Adrenal gland (tissue), 12 donors: ENCODE measurements around the gene RPTOR. TPM values are rescaled to one million over a fixed set of nuclear protein-coding genes. Genes with fewer than 3 reads are reported as not detected.

ENCODE experiments used
- DNase-seq, 7 donors: peaks; one replicate each; pipeline ENCODE4 v3.0.0-alpha.2; 2019 to 2020
- H3K27ac ChIP-seq, 5 donors: fragments of 200-600 bp; sonication (generic) in 4 of 5; 1 replicate in 3 of 5; 2 replicates in 2 of 5; pipeline versions ENCODE4 v1.5.1 to v1.8.0; 2016 to 2020; ENCODE audit warnings: mild to moderate bottlenecking in 1 of 5
- H3K27me3 ChIP-seq: fragments of 200-600 bp; 2 replicates; pipeline ENCODE4 v1.8.0; 2021
- H3K36me3 ChIP-seq, 2 donors: fragments of 200-600 bp; replicated peaks in 1 of 2; 1 replicate in 1 of 2; 2 replicates in 1 of 2; pipeline versions ENCODE4 v1.5.1 to v1.8.0; 2018 to 2022
- H3K4me1 ChIP-seq, 2 donors: fragments of 200-600 bp; replicated peaks in 1 of 2; 1 replicate in 1 of 2; 2 replicates in 1 of 2; pipeline versions ENCODE4 v1.5.1 to v1.8.0; 2018 to 2021
- H3K4me3 ChIP-seq, 4 donors: fragments of 200-600 bp; sonication (generic) in 3 of 4; one replicate each; pipeline ENCODE4 v1.5.1; 2016 to 2018
- H3K9me3 ChIP-seq, 3 donors: fragments of 200-600 bp; sonication (generic) in 1 of 3; replicated peaks in 1 of 3; 1 replicate in 2 of 3; 2 replicates in 1 of 3; pipeline versions ENCODE4 v1.5.1 to v1.8.0; 2016 to 2021
- POLR2A ChIP-seq, 2 donors: fragments of 450-650 bp; IDR thresholded peaks; one replicate each; pipeline ENCODE4 v1.6.1; 2017; ENCODE audit warnings: antibody characterized with exemption in 2 of 2, mild to moderate bottlenecking in 2 of 2, moderate library complexity in 1 of 2
- WGBS, 4 donors: extraction: QIAGEN DNeasy Blood & Tissue Kit in 2 of 4; methylation state at CpG; one replicate each; pipeline versions ENCODE4 v1.1.5 to v1.1.7; 2013 to 2017; 5-methylcytosine and 5-hydroxymethylcytosine counted together
- intact Hi-C, 2 donors: fragments of 100-400 bp; cut with DNase I; formaldehyde crosslinking; loops; one replicate each; pipeline versions ENCODE4 v1.14.1 to v1.15.0; 2022 to 2023
- polyA plus RNA-seq, 3 donors: library from polyadenylated mRNA; stranded (reverse); fragments of 200-250 nt in 2 of 3; fragments of 350-450 nt in 1 of 3; fragmentation: Illumina TruSeq in 1 of 3; extraction: RNeasy Lipid Tissue Mini Kit (QIAGEN cat#74804) in 1 of 3; gene quantifications; one replicate each; pipeline ENCODE4 v1.2.3, GENCODE V29; 2013 to 2014
- total RNA-seq, 9 donors: library from RNA; depleted of rRNA in 4 of 9; stranded (reverse); fragments of >200 nt in 4 of 9; fragments of 120-200 nt in 1 of 9; fragmentation: NEBNext Ultra II Directional in 1 of 9; extraction: Animal tissue kit (Norgen Biotek cat#: 25700) in 1 of 9; gene quantifications; one replicate each; pipeline versions ENCODE4 v1.1.0 to v1.2.4, GENCODE V29; 2013 to 2023
- TF ChIP-seq, protein P1 (sequence below), 6 experiments: fragments of 450-650 bp in 4 of 6; fragments of 200-600 bp in 2 of 6; sonication (generic) in 1 of 6; IDR thresholded peaks; 1 replicate in 5 of 6; 2 replicates in 1 of 6; pipeline versions ENCODE4 v1.5.1 to v1.8.0; 2016 to 2021; ENCODE audit warnings: antibody characterized with exemption in 6 of 6, mild to moderate bottlenecking in 2 of 6, moderate library complexity in 1 of 6
- donor health status: healthy with polysubstance abuse.
- donor health status: Bipolar disorder and iron deficiency.
- donor health status: DM: yes; HTN: yes; CAD: no.
- donor health status: DM: no; HTN: no; CAD: no.
- donor health status: DM: no; HTN: no; CAD: no.
- donor health status: DM: yes; HTN: yes; CAD: no.

Gene RPTOR
- total and polyA plus RNA-seq, 12 donors = 9.7 to 53.3 (median 29.7) TPM

DNA sequence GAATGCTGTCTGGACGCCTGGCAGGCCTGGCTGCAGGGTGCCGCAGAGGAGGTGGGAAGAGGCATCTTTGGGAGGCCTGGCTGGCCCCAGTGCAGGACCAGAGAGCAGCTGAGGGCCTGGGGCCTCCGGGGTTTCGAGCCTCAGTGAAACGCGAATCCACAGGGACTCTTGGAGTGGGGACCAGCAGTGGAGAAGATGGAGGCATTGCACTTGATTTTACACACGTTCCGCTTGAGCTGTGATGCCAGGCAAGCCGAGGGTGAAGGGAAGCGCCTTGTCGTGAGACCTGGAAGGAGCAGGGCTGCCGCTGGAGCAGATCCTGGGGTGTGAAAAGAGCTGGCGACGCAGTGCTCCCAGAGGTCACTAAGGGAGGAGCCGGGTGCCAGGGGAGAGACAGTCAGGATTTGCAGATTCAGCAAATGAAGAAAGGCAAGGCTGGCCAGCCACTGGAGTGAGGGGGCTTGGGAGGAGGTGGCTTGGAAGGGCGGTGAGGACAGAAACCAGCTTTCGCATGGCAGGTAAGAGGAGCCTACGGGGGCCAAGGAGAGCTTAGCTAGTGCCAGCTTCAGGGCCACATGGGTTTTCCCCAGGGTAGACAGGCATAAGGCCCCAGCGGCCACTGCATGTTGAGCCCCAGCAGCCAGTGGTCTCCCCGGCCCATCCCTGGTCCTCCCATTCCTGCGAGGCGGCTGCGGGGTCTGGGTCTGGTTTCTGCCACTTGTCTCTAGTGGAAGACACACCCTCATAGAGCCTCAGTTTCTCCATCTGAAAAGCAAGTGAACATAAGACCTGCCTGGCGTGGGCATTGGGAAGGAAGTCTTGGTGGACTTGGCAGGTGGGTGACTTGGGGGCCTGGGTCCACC, 271.8 kb downstream of the RPTOR start:
- intact Hi-C loops = no loop called here
- H3K4me1 ChIP-seq = no peaks in the 10 kb centered on the region
- no peak overlapping the region for H3K27ac ChIP-seq
- no peaks in the 10 kb centered on the region for H3K9me3 ChIP-seq
- TF ChIP-seq, protein P1, sequence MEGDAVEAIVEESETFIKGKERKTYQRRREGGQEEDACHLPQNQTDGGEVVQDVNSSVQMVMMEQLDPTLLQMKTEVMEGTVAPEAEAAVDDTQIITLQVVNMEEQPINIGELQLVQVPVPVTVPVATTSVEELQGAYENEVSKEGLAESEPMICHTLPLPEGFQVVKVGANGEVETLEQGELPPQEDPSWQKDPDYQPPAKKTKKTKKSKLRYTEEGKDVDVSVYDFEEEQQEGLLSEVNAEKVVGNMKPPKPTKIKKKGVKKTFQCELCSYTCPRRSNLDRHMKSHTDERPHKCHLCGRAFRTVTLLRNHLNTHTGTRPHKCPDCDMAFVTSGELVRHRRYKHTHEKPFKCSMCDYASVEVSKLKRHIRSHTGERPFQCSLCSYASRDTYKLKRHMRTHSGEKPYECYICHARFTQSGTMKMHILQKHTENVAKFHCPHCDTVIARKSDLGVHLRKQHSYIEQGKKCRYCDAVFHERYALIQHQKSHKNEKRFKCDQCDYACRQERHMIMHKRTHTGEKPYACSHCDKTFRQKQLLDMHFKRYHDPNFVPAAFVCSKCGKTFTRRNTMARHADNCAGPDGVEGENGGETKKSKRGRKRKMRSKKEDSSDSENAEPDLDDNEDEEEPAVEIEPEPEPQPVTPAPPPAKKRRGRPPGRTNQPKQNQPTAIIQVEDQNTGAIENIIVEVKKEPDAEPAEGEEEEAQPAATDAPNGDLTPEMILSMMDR (IDR thresholded peaks at IDR 0.05) = no peak
- no peak for TF ChIP-seq POLR2A (IDR thresholded peaks at IDR 0.05)
- H3K27me3 ChIP-seq = no peaks in the 10 kb centered on the region
- H3K4me3 ChIP-seq = no peak overlapping the region
- no peaks in the 10 kb centered on the region for H3K36me3 ChIP-seq
- WGBS, 4 donors = 93 to 97% (median 95%) methylated on average over 24 of the region's 24 CpGs
- DNase-seq = peak in 3 of 7 donors; percentile 3 to 12 (median 8)

DNA sequence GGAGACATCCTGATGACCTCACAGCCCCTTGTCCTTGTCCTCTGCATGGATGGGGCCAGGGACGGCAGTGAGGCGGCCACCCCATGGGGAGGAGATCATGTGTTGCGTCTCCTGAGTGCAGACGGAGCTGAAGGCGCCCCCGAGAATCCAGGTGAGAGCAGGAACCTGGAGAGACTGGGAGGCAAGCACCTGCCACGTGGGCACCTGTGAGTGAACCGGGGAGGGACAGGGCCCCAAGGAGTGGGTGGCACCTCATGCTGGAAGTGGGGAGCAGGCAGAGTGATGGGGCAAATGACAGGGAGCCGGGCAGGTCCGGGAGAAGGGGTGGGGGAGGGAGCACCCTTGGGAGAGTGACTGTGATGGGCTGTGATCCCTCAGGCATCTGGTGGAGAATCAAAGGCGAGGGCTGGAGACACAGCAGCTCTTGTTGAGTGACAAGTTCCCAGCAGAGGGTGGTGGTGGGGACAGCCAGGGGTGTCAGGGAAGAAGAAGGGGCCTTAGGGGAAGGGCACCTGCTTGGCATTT, 272.7 kb downstream of the RPTOR start:
- no peak for TF ChIP-seq POLR2A (IDR thresholded peaks at IDR 0.05)
- TF ChIP-seq, protein P1 (IDR thresholded peaks at IDR 0.05) = no peak
- intact Hi-C loops = no loop called here
- 94 to 97% (median 96%) methylated on average over 11 of the region's 11 CpGs for WGBS, 4 donors

DNA sequence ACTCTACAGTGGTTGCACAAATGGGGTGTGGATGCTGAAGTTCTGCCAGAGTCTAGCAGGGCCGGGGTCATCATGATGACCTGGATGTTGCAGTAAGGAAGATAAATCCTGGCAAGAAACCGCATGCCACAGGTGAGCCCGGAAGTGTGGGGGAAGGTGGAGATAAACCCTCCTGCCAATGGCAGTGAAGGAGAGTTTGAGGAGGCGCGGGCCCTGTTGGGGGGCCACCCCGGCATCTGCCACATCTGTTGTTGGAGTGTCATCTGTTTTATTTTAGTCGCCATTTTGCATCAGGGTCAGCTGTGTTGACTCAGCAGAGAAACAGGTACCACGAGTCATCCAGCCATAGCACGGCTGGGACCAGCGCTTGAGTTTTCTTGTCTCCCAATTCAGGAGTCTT, 273.2 kb downstream of the RPTOR start:
- no peak for TF ChIP-seq POLR2A (IDR thresholded peaks at IDR 0.05)
- TF ChIP-seq, protein P1 (IDR thresholded peaks at IDR 0.05) = no peak
- no peaks in the 10 kb centered on the region for H3K27me3 ChIP-seq
- WGBS, 4 donors = 82 to 86% (median 83%) methylated on average over 10 of the region's 10 CpGs
- peaks cover 0 to 6% of the 10 kb centered on the region in 2 donors for H3K4me1 ChIP-seq
- no peak overlapping the region for H3K27ac ChIP-seq
- DNase-seq = peak in 3 of 7 donors; percentile 7 to 12 (median 12)
- no peak overlapping the region for H3K4me3 ChIP-seq
- intact Hi-C loops = no loop called here
- no peaks in the 10 kb centered on the region for H3K36me3 ChIP-seq
- no peaks in the 10 kb centered on the region for H3K9me3 ChIP-seq

More for the DNA sequence above, 272.7 kb downstream of the RPTOR start:
- Histone ChIP-seq H3K27me3 (no peaks in the 10 kb centered on the region), H3K4me1 (peaks cover 0 to 2% of the 10 kb centered on the region in 2 donors), H3K36me3 (no peaks in the 10 kb centered on the region), H3K4me3 (no peak overlapping the region), H3K27ac (no peak overlapping the region), H3K9me3 (no peaks in the 10 kb centered on the region)
- DNase-seq = peak in 3 of 7 donors; percentile 6 to 12 (median 9)

DNA sequence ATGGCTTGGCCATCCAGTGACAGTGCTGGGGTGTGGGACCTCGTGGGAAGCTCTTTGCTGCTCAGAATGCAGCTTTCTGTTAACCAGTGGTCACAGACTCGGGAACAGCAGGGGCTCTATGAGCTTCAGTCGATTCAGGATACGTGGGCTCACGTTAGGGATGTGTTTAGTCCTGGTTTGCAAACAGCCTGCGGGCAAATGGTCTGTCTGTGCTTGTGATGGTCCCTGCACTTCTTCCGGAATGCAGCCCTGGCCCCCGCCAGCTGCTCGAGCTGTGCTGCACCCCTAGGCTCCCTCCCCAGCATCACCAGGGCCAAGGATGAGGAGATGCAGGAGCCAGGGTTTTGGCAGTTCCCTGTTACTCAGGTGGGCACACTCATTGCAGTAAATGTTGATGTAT, 274.2 kb downstream of the RPTOR start:
- H3K4me3 ChIP-seq = no peak overlapping the region
- no peaks in the 10 kb centered on the region for H3K27me3 ChIP-seq
- WGBS, 4 donors = 91 to 96% (median 92%) methylated on average over 8 to 9 of the region's 9 CpGs
- intact Hi-C loops = no loop called here
- no peaks in the 10 kb centered on the region for H3K9me3 ChIP-seq
- peak in 2 of 7 donors; percentile 2 to 3 for DNase-seq
- H3K36me3 ChIP-seq = no peaks in the 10 kb centered on the region
- peaks cover 0 to 6% of the 10 kb centered on the region in 2 donors for H3K4me1 ChIP-seq
- TF ChIP-seq POLR2A (IDR thresholded peaks at IDR 0.05) = no peak
- TF ChIP-seq, protein P1 (IDR thresholded peaks at IDR 0.05) = no peak
- H3K27ac ChIP-seq = no peak overlapping the region
